IPS DF 4.7 (cell line): ENCODE measurements around the gene NFAT5.
"Not testable (repeated sequence)": the region's sequence is repeated elsewhere in the genome, so short reads cannot be mapped to it uniquely, and the experiment has no call there.

Experiments used
- DNase-seq: peaks from one replicate; pipeline ENCODE4 v3.0.0-alpha.2; 2013; ENCODE audit warnings: low spot score; ENCODE audit errors: extremely low read depth

The NFAT5 gene

GRCh38 chr16:69729030-69729429 is 163.3 kb downstream of the NFAT5 start:
- not testable (repeated sequence) for DNase-seq

- not testable (repeated sequence) for DNase-seq
These were observed 165.5 kb downstream of the NFAT5 start for GRCh38 chr16:69731280-69731679.

- no peak for DNase-seq
These were observed 166.3 kb downstream of the NFAT5 start for GRCh38 chr16:69732101-69732500.

- DNase-seq: no peak
These were observed 175.8 kb downstream of the NFAT5 start for GRCh38 chr16:69741519-69741918.

GRCh38 chr16:69741951-69742904 is 176.5 kb downstream of the NFAT5 start:
- no peak for DNase-seq

GRCh38 chr16:69744363-69745231 is 178.8 kb downstream of the NFAT5 start:
- no peak for DNase-seq

GRCh38 chr16:69745232-69745612 is 179.5 kb downstream of the NFAT5 start:
- no peak for DNase-seq

GRCh38 chr16:69745959-69746358 is 180.2 kb downstream of the NFAT5 start:
- DNase-seq: no peak

GRCh38 chr16:69747115-69747514 is 181.3 kb downstream of the NFAT5 start:
- DNase-seq: no peak

- no peak for DNase-seq
These were observed 183.1 kb downstream of the NFAT5 start for GRCh38 chr16:69748694-69749345.

- no peak for DNase-seq
These were observed 188.3 kb downstream of the NFAT5 start for GRCh38 chr16:69754143-69754468.
